ENCODE measurements around the gene C5orf63. TPM values are rescaled to one million over a fixed set of nuclear protein-coding genes. Genes with fewer than 3 reads are reported as not detected.

The C5orf63 gene
- total RNA-seq, 1 donor from 2014 or later, result 2.9 TPM

DNA sequence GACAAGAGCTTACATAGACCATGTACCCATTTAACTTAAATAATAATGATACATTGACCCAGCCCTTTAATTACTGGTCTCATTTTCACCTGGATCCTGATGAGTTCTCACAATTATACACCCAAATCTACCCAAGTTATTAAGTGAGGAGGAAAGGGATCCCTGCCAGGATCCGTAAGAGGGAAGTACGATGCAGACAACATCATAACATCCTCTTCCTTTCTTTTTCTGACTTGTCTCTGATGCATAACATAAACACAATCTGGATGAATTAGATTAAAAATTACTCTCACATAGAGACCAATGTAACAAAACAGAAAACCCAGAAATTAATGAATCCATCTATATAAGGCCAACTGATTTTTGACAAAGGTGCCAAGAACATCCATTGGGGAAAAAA, 59.9 kb downstream of the C5orf63 start:
- no peak for DNase-seq (ENCODE audit: low read depth)
- no peak for TF ChIP-seq CTCF (IDR thresholded peaks at IDR 0.05; ENCODE audit: insufficient read depth, low read length, poor library complexity, severe bottlenecking)
- Histone ChIP-seq H3K4me3 (ENCODE audit: low read depth, low read length) (no peak overlapping the region), H3K36me3 (ENCODE audit: control insufficient read depth, insufficient read depth, low read length) (no peaks in the 10 kb centered on the region), H3K27me3 (ENCODE audit: control insufficient read depth, insufficient read depth, low read length) (no peaks in the 10 kb centered on the region)

- no peak for DNase-seq (ENCODE audit: low read depth)
- Histone ChIP-seq H3K4me3 (ENCODE audit: low read depth, low read length) (no peak overlapping the region), H3K27me3 (ENCODE audit: control insufficient read depth, insufficient read depth, low read length) (no peaks in the 10 kb centered on the region), H3K36me3 (ENCODE audit: control insufficient read depth, insufficient read depth, low read length) (no peaks in the 10 kb centered on the region)
- TF ChIP-seq CTCF (IDR thresholded peaks at IDR 0.05; ENCODE audit: insufficient read depth, low read length, poor library complexity, severe bottlenecking), result no peak
Observed at GRCh38 chr5:127012916-127013315, 60.4 kb downstream of the C5orf63 start.

GRCh38 chr5:127011961-127012644, 61.2 kb downstream of the C5orf63 start:
- H3K4me3 ChIP-seq (ENCODE audit: low read depth, low read length), result no peak overlapping the region
- no peaks in the 10 kb centered on the region for H3K27me3 ChIP-seq (ENCODE audit: control insufficient read depth, insufficient read depth, low read length)
- no peak for DNase-seq (ENCODE audit: low read depth)
- no peaks in the 10 kb centered on the region for H3K36me3 ChIP-seq (ENCODE audit: control insufficient read depth, insufficient read depth, low read length)
- no peak for TF ChIP-seq CTCF (IDR thresholded peaks at IDR 0.05; ENCODE audit: insufficient read depth, low read length, poor library complexity, severe bottlenecking)

- TF ChIP-seq CTCF (IDR thresholded peaks at IDR 0.05; ENCODE audit: insufficient read depth, low read length, poor library complexity, severe bottlenecking), result no peak
- peak; percentile 29 for DNase-seq (ENCODE audit: low read depth)
- H3K27me3 ChIP-seq (ENCODE audit: control insufficient read depth, insufficient read depth, low read length), result no peaks in the 10 kb centered on the region
Observed at GRCh38 chr5:127011153-127011552, 62.1 kb downstream of the C5orf63 start.

GRCh38 chr5:127010362-127010761, 62.9 kb downstream of the C5orf63 start:
- Histone ChIP-seq H3K36me3 (ENCODE audit: control insufficient read depth, insufficient read depth, low read length) (no peaks in the 10 kb centered on the region), H3K4me3 (ENCODE audit: low read depth, low read length) (no peak overlapping the region), H3K27me3 (ENCODE audit: control insufficient read depth, insufficient read depth, low read length) (no peaks in the 10 kb centered on the region)
- no peak for TF ChIP-seq CTCF (IDR thresholded peaks at IDR 0.05; ENCODE audit: insufficient read depth, low read length, poor library complexity, severe bottlenecking)
- no peak for DNase-seq (ENCODE audit: low read depth)

More at GRCh38 chr5:127011153-127011552, 62.1 kb downstream of the C5orf63 start:
- Histone ChIP-seq H3K36me3 (ENCODE audit: control insufficient read depth, insufficient read depth, low read length) (no peaks in the 10 kb centered on the region), H3K4me3 (ENCODE audit: low read depth, low read length) (no peak overlapping the region)

- no peaks in the 10 kb centered on the region for H3K36me3 ChIP-seq (ENCODE audit: control insufficient read depth, insufficient read depth, low read length)
- no peak for TF ChIP-seq CTCF (IDR thresholded peaks at IDR 0.05; ENCODE audit: insufficient read depth, low read length, poor library complexity, severe bottlenecking)
- DNase-seq (ENCODE audit: low read depth), result no peak
- no peak overlapping the region for H3K4me3 ChIP-seq (ENCODE audit: low read depth, low read length)
- H3K27me3 ChIP-seq (ENCODE audit: control insufficient read depth, insufficient read depth, low read length), result no peaks in the 10 kb centered on the region
Observed at GRCh38 chr5:127009784-127010183, 63.5 kb downstream of the C5orf63 start.
